Mesenchymal stem cell (in vitro differentiated cells and primary cell): ENCODE measurements around the gene AOC1.

Experiments
- DNase-seq: peaks from one replicate; pipeline ENCODE4 v3.0.0-alpha.2; 2013
- H2AFZ ChIP-seq: one replicate; pipeline ENCODE4 v1.6.1; 2013; ENCODE audit warnings: low read depth, mild to moderate bottlenecking, control low read depth, inconsistent platforms, low read length, moderate library complexity
- H2AK5ac ChIP-seq: 2 replicates; pipeline ENCODE4 v1.6.1; 2013; ENCODE audit warnings: low read length, moderate library complexity, mild to moderate bottlenecking, inconsistent platforms; ENCODE audit not compliant: severe bottlenecking
- H2BK120ac ChIP-seq: one replicate; pipeline ENCODE4 v1.6.1; 2013; ENCODE audit warnings: low read depth, mild to moderate bottlenecking, inconsistent platforms, low read length, moderate library complexity
- H2BK12ac ChIP-seq, 2 experiments: one replicate each; pipeline ENCODE4 v1.6.1; 2013; ENCODE audit warnings: inconsistent platforms in 2 of 2, low read length in 2 of 2, mild to moderate bottlenecking in 2 of 2, moderate library complexity in 2 of 2, control low read depth in 1 of 2
- H2BK15ac ChIP-seq: one replicate; pipeline ENCODE4 v1.6.1; 2013; ENCODE audit warnings: mild to moderate bottlenecking, low read depth, inconsistent platforms; ENCODE audit not compliant: poor library complexity, severe bottlenecking
- H2BK5ac ChIP-seq: 2 replicates; pipeline ENCODE4 v1.6.1; 2013; ENCODE audit warnings: low read depth, mild to moderate bottlenecking, low read length, control low read depth, inconsistent platforms; ENCODE audit not compliant: poor library complexity, severe bottlenecking
- H3K14ac ChIP-seq, 2 experiments: one replicate each; pipeline ENCODE4 v1.6.1; 2013; ENCODE audit warnings: inconsistent platforms in 2 of 2, low read length in 2 of 2, control low read depth in 1 of 2, mild to moderate bottlenecking in 1 of 2, moderate library complexity in 1 of 2
- H3K18ac ChIP-seq, 2 experiments: one replicate each; pipeline ENCODE4 v1.6.1; 2013; ENCODE audit warnings: inconsistent platforms in 2 of 2, low read length in 2 of 2, control low read depth in 1 of 2, low read depth in 1 of 2, mild to moderate bottlenecking in 1 of 2
- H3K23ac ChIP-seq, 2 experiments: one replicate each; pipeline ENCODE4 v1.6.1; 2013; ENCODE audit warnings: inconsistent platforms in 2 of 2, low read length in 2 of 2, mild to moderate bottlenecking in 2 of 2, moderate library complexity in 2 of 2, control low read depth in 1 of 2
- H3K27ac ChIP-seq: 2 replicates; pipeline ENCODE4 v1.5.1; 2013; ENCODE audit warnings: mild to moderate bottlenecking, moderate library complexity, low read length, control low read depth, inconsistent platforms; ENCODE audit not compliant: poor library complexity, severe bottlenecking
- H3K27me3 ChIP-seq, 2 experiments: 2 replicates each; pipeline versions ENCODE4 v1.6.1 to v1.7.0; 2013; ENCODE audit warnings: low read length in 2 of 2, mild to moderate bottlenecking in 2 of 2, moderate library complexity in 2 of 2, control low read depth in 1 of 2, inconsistent platforms in 1 of 2; ENCODE audit not compliant: control insufficient read depth in 1 of 2, insufficient read depth in 1 of 2
- H3K36me3 ChIP-seq, 2 experiments: 2 replicates each; pipeline versions ENCODE4 v1.6.1 to v1.7.0; 2013; ENCODE audit warnings: low read length in 2 of 2, control low read depth in 1 of 2, inconsistent platforms in 1 of 2, low read depth in 1 of 2, mild to moderate bottlenecking in 1 of 2; ENCODE audit not compliant: insufficient read depth in 2 of 2, control insufficient read depth in 1 of 2
- H3K4ac ChIP-seq, 2 experiments: one replicate each; pipeline ENCODE4 v1.6.1; 2013; ENCODE audit warnings: inconsistent platforms in 2 of 2, low read length in 2 of 2, mild to moderate bottlenecking in 2 of 2, moderate library complexity in 2 of 2, control low read depth in 1 of 2, low read depth in 1 of 2
- H3K4me1 ChIP-seq: 2 replicates; pipeline ENCODE4 v1.6.1; 2013; ENCODE audit warnings: low read depth, low read length, control low read depth; ENCODE audit not compliant: control insufficient read depth, insufficient read depth
- H3K4me2 ChIP-seq: 2 replicates; pipeline ENCODE4 v1.6.1; 2013; ENCODE audit warnings: low read length, mild to moderate bottlenecking, inconsistent platforms; ENCODE audit not compliant: poor library complexity, severe bottlenecking
- H3K4me3 ChIP-seq, 2 experiments: 2 replicates each; pipeline versions ENCODE4 v1.5.1 to v1.7.0; 2013; ENCODE audit warnings: low read length in 2 of 2, mild to moderate bottlenecking in 2 of 2, control low read depth in 1 of 2, low read depth in 1 of 2; ENCODE audit not compliant: insufficient read depth in 1 of 2
- H3K79me1 ChIP-seq: replicated peaks from 2 replicates; pipeline ENCODE4 v1.6.1; 2013; ENCODE audit warnings: mild to moderate bottlenecking, control low read depth, low read length, inconsistent platforms; ENCODE audit not compliant: poor library complexity, severe bottlenecking
- H3K9ac ChIP-seq: 2 replicates; pipeline ENCODE4 v1.7.0; 2013; ENCODE audit warnings: mild to moderate bottlenecking, low read length, moderate library complexity
- H3K9me3 ChIP-seq: 2 replicates; pipeline ENCODE4 v1.7.0; 2013; ENCODE audit warnings: mild to moderate bottlenecking, low read length; ENCODE audit not compliant: control insufficient read depth
- H4K8ac ChIP-seq: one replicate; pipeline ENCODE4 v1.6.1; 2013; ENCODE audit warnings: inconsistent platforms, mild to moderate bottlenecking, low read length, moderate library complexity
- H4K91ac ChIP-seq: one replicate; pipeline ENCODE4 v1.6.1; 2013; ENCODE audit warnings: mild to moderate bottlenecking, low read length, inconsistent platforms
- WGBS: methylation state at CpG from one replicate; pipeline ENCODE4 v1.1.7; 2013; ENCODE audit warnings: mixed read lengths; 5-methylcytosine and 5-hydroxymethylcytosine counted together

AOC1 gene

DNA sequence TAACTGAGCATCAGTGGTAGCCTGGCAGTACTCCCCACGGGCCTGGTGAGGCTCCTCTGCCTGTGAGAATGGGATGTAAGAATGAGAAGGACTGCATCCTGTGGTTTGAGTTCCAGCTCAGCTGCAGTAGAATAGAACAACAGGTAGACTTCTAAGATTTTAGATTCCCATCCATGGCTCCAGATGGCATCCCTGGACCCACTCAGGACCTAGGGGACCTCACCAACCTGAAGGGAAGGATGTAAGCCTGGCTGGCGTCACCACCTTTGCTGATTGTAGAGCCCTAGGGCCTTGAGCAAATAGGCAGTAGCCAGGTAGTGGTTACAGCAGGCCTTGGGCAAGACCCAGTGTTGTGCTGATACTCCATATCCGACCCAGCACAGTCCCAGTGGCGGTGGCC is 9.6 kb upstream of the AOC1 start:
- Histone ChIP-seq H3K4me1 (no peaks in the 10 kb centered on the region), H3K23ac (no peak overlapping the region), H3K27me3 (peaks cover 0 to 6% of the 10 kb centered on the region in 2 experiments), H2BK15ac (no peak overlapping the region), H3K18ac (no peak overlapping the region), H2BK5ac (no peak overlapping the region), H3K9me3 (no peaks in the 10 kb centered on the region), H3K36me3 (no peaks in the 10 kb centered on the region), H3K4ac (no peak overlapping the region), H3K4me2 (no peak overlapping the region), H3K14ac (no peak overlapping the region), H3K9ac (no peak overlapping the region), H2BK120ac (no peak overlapping the region), H2AK5ac (no peak overlapping the region), H3K79me1 (no peaks in the 10 kb centered on the region), H2BK12ac (no peak overlapping the region), H4K91ac (no peak overlapping the region), H4K8ac (no peak overlapping the region), H2AFZ (no peak overlapping the region), H3K27ac (no peak overlapping the region), H3K4me3 (no peak overlapping the region)
- no peak for DNase-seq
- WGBS = 38% methylated on average over 4 of the region's 4 CpGs

DNA sequence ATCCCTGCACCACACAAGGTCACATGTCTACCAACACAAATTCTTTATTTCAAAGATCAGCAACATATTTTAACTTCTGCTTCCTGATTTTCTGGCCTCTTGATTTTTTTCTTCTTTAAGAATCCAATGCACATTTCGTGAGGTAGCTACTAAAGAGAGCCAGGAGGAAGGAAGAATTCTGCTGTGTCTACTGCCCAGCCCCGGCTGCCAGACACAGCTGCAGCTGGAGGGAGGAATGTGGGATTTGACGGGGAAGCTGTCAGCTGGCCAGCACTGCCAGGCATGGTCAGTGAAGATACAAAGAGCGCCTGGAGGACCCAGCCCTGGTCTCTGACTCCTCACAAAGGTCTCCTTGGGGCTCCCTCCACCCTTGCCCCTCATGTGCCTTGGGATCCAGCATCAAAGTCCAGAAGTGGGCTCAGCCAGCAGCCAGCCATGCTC is 6.9 kb upstream of the AOC1 start:
- Histone ChIP-seq H2BK12ac (no peak overlapping the region), H3K36me3 (no peaks in the 10 kb centered on the region), H3K4me1 (no peaks in the 10 kb centered on the region), H4K8ac (no peak overlapping the region), H3K4me2 (no peak overlapping the region), H2BK15ac (no peak overlapping the region), H3K4ac (no peak overlapping the region), H3K14ac (no peak overlapping the region), H3K9me3 (no peaks in the 10 kb centered on the region), H2AFZ (no peak overlapping the region), H2AK5ac (no peak overlapping the region), H2BK120ac (no peak overlapping the region), H4K91ac (no peak overlapping the region), H3K79me1 (no peaks in the 10 kb centered on the region), H3K4me3 (no peak overlapping the region), H3K27me3 (peaks cover 0 to 6% of the 10 kb centered on the region in 2 experiments), H3K18ac (no peak overlapping the region), H3K23ac (no peak overlapping the region), H2BK5ac (no peak overlapping the region), H3K27ac (no peak overlapping the region), H3K9ac (no peak overlapping the region)
- 32% methylated on average over 4 of the region's 4 CpGs for WGBS
- no peak for DNase-seq

- no peak overlapping the region for H4K8ac ChIP-seq
- H3K4me3 ChIP-seq = no peak overlapping the region
- no peak for DNase-seq
- H3K27me3 ChIP-seq = peaks cover 0 to 11% of the 10 kb centered on the region in 2 experiments
- H2AK5ac ChIP-seq = no peak overlapping the region
- no peak overlapping the region for H4K91ac ChIP-seq
- H2AFZ ChIP-seq = no peak overlapping the region
- 65% methylated on average over 14 of the region's 14 CpGs for WGBS
- no peak overlapping the region for H2BK5ac ChIP-seq
- no peak overlapping the region for H3K4ac ChIP-seq
- H2BK15ac ChIP-seq = no peak overlapping the region
- H2BK12ac ChIP-seq = no peak overlapping the region
- H3K9me3 ChIP-seq = no peaks in the 10 kb centered on the region
- no peaks in the 10 kb centered on the region for H3K4me1 ChIP-seq
- no peak overlapping the region for H3K23ac ChIP-seq
- no peak overlapping the region for H2BK120ac ChIP-seq
- H3K4me2 ChIP-seq = no peak overlapping the region
- no peak overlapping the region for H3K9ac ChIP-seq
- no peaks in the 10 kb centered on the region for H3K79me1 ChIP-seq
- H3K36me3 ChIP-seq = no peaks in the 10 kb centered on the region
- H3K14ac ChIP-seq = no peak overlapping the region
- no peak overlapping the region for H3K27ac ChIP-seq
- no peak overlapping the region for H3K18ac ChIP-seq
Observed at GRCh38 chr7:150846291-150847115, 5.8 kb upstream of the AOC1 start.

DNA sequence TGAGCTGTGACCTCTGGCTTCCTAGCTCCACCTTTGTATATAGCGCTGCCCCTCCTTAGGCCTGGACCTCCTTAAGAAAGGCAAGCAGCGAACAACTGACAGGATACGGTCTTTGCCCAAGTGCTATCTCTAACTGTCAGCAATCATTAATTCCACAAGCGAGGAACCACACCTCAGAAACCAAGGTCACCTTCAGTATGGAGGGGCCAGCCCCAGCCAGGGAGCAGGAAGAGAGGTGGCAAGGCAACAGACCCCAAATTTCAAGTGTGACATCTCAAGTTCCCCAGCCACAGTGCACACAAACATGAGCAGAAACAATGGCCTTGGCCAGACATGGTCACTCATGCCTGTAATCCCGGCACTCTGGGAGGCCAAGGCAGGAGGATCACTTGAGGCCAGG is 4.8 kb upstream of the AOC1 start:
- no peak overlapping the region for H3K4me3 ChIP-seq
- H3K4me1 ChIP-seq = no peaks in the 10 kb centered on the region

More for the DNA sequence above, 4.8 kb upstream of the AOC1 start:
- no peaks in the 10 kb centered on the region for H3K36me3 ChIP-seq
- no peak overlapping the region for H3K4me2 ChIP-seq
- no peak overlapping the region for H2BK15ac ChIP-seq
- no peak overlapping the region for H2AK5ac ChIP-seq
- DNase-seq = no peak
- H3K27me3 ChIP-seq = peaks cover 0 to 14% of the 10 kb centered on the region in 2 experiments
- no peak overlapping the region for H2BK120ac ChIP-seq
- no peak overlapping the region for H3K14ac ChIP-seq
- no peak overlapping the region for H4K91ac ChIP-seq
- whole genome bisulfite sequencing = 80% methylated on average over 5 of the region's 5 CpGs
- no peak overlapping the region for H2BK12ac ChIP-seq
- H3K4ac ChIP-seq = no peak overlapping the region
- H3K9ac ChIP-seq = no peak overlapping the region
- no peak overlapping the region for H2AFZ ChIP-seq
- H4K8ac ChIP-seq = no peak overlapping the region
- no peaks in the 10 kb centered on the region for H3K9me3 ChIP-seq
- no peak overlapping the region for H3K23ac ChIP-seq
- no peaks in the 10 kb centered on the region for H3K79me1 ChIP-seq
- no peak overlapping the region for H2BK5ac ChIP-seq
- no peak overlapping the region for H3K27ac ChIP-seq
- H3K18ac ChIP-seq = no peak overlapping the region
